ENCODE results near the gene KRTAP5-3. TPM values are rescaled to one million over a fixed set of nuclear protein-coding genes. Genes with fewer than 3 reads are reported as not detected.

The KRTAP5-3 gene
- total and polyA plus RNA-seq, 2 of the 13 experiments (the other 11 are each of a cell fraction or from before 2014, with no cell fraction given), result not detected

- no peak for TF ChIP-seq PRDM4 (CRISPR knock-in tag; IDR thresholded peaks at IDR 0.05; ENCODE audit: borderline replicate concordance)
- no peak for TF ChIP-seq MTF1 (CRISPR knock-in tag; IDR thresholded peaks at IDR 0.05)
- TF ChIP-seq EEA1 (CRISPR knock-in tag; IDR thresholded peaks at IDR 0.05; ENCODE audit: borderline replicate concordance), result peak; percentile 65; the same call in 1 of the 2 replicates
- TF ChIP-seq BHLHE40 (IDR thresholded peaks at IDR 0.05; ENCODE audit: low read length), result no peak
- 0 out of 2 replicates have a peak, but pooled peaks have one; percentile 21 for TF ChIP-seq RERE (CRISPR knock-in tag; IDR thresholded peaks at IDR 0.05; ENCODE audit: low read depth)
- no peak for TF ChIP-seq ZFP36 (IDR thresholded peaks at IDR 0.05; ENCODE audit: borderline replicate concordance, low read depth, low read length, partially characterized antibody)
- TF ChIP-seq ZNF446 (CRISPR knock-in tag; IDR thresholded peaks at IDR 0.05), result no peak
- no peak for TF ChIP-seq CEBPZ (IDR thresholded peaks at IDR 0.05; ENCODE audit: low read length)
- TF ChIP-seq RAD21 (CRISPR knock-in tag; IDR thresholded peaks at IDR 0.05), result peak; percentile 97
- 0 out of 2 replicates have a peak, but pooled peaks have one; percentile 31 for TF ChIP-seq ZNF614 (CRISPR knock-in tag; IDR thresholded peaks at IDR 0.05; ENCODE audit: borderline replicate concordance)
- no peak for TF ChIP-seq NR1H2 (CRISPR knock-in tag; IDR thresholded peaks at IDR 0.05; ENCODE audit: borderline replicate concordance, low read depth)
- TF ChIP-seq PLRG1 (conservative IDR thresholded peaks at IDR 0.05), result no peak
- peak; percentile 79 for TF ChIP-seq PATZ1 (CRISPR knock-in tag; IDR thresholded peaks at IDR 0.05)
- no peak for TF ChIP-seq BATF2 (CRISPR knock-in tag; IDR thresholded peaks at IDR 0.05)
Measured at GRCh38 chr11:1652771-1653540, 44.7 kb upstream of the KRTAP5-3 start (continued).
